SK-N-MC (cell line): ENCODE measurements around the gene OPCML.

Experiments used
- EZH2 ChIP-seq: fragments of 200-600 bp; sonication (generic); IDR thresholded peaks from one replicate; pipeline ENCODE4 v1.6.1; 2017; ENCODE audit warnings: antibody characterized with exemption
- POLR2AphosphoS5 ChIP-seq: IDR thresholded peaks from 2 replicates; pipeline ENCODE4 v1.6.1; 2012; ENCODE audit warnings: mild to moderate bottlenecking, low read depth, low read length, borderline replicate concordance

DNA sequence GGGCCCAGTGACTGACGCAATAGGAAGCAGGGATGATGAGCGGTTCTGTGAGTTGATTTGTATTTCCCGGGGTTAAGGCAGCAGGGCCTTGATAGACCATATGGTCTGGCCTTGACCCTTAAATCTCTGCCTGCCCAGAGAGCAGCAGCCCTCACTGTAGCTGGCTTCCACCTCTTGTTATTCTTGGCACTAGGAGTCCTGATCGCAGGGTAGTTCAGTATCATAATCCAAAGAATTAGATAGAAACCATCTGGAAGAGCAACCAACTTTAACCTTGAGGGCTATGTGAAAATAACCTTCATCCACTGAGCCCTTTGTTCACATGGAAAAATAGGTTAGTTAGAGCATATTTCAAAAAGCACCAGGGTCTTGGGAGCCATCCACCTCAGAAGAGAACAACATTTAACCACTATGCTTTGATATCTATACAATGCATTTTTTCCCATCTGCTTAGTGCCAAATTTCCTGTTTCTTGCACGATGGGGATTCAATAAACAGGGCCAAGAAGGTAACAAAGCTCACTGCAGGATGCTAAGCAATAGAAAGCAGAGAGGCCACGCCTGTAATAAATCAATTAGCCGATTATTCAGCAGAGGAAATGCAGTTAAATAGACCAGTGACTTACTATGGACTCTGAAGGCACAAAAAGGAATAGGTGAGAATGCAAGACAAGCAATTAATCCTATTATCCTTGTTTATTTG is 761.3 kb downstream of the OPCML start:
- TF ChIP-seq POLR2AphosphoS5 (no peak), EZH2 (no peak)
